ENCODE measurements around the gene RREB1.

GRCh38 chr6:7258231-7258763 is 150.5 kb downstream of the RREB1 start:
- TF ChIP-seq CTCF (IDR thresholded peaks at IDR 0.05) (no peak), POLR2A (IDR thresholded peaks at IDR 0.05) (no peak), POLR2AphosphoS5 (IDR thresholded peaks at IDR 0.05) (no peak)

Measured in sigmoid colon (tissue), 4 donors.